Nephron progenitor cell (in vitro differentiated cells): ENCODE results near the gene ERCC2.

ENCODE experiments used
- DNase-seq: peaks from one replicate; pipeline ENCODE4 v3.0.0; 2021
- H3K27ac Mint-ChIP-seq: 2 replicates; pipeline ENCODE4 v1.8.0; 2021; ENCODE audit warnings: mild to moderate bottlenecking, moderate library complexity, mixed read lengths
- H3K27me3 Mint-ChIP-seq: 2 replicates; pipeline ENCODE4 v1.8.0; 2021; ENCODE audit warnings: mild to moderate bottlenecking, low read depth, mixed read lengths; ENCODE audit not compliant: poor library complexity
- H3K36me3 Mint-ChIP-seq: 2 replicates; pipeline ENCODE4 v1.8.0; 2021; ENCODE audit warnings: low read depth, mixed read lengths
- H3K4me1 Mint-ChIP-seq: 2 replicates; pipeline ENCODE4 v1.8.0; 2021; ENCODE audit warnings: mixed read lengths
- H3K4me3 Mint-ChIP-seq: 2 replicates; pipeline ENCODE4 v1.8.0; 2021; ENCODE audit warnings: mild to moderate bottlenecking, moderate library complexity, mixed read lengths
- H3K9me3 Mint-ChIP-seq: 2 replicates; pipeline ENCODE4 v1.8.0; 2021; ENCODE audit warnings: mild to moderate bottlenecking, moderate library complexity, mixed read lengths
- TF ChIP-seq, protein P1 (sequence below): fragments of 200-600 bp; sonication (generic); IDR thresholded peaks from 2 replicates; pipeline ENCODE4 v1.5.0; 2021; ENCODE audit warnings: antibody characterized with exemption

ERCC2 gene

GRCh38 chr19:45306518-45307027 lies 63.8 kb downstream of the ERCC2 start:
- peaks cover 9% of the 10 kb centered on the region for H3K4me1 Mint-ChIP-seq
- TF ChIP-seq, protein P1, sequence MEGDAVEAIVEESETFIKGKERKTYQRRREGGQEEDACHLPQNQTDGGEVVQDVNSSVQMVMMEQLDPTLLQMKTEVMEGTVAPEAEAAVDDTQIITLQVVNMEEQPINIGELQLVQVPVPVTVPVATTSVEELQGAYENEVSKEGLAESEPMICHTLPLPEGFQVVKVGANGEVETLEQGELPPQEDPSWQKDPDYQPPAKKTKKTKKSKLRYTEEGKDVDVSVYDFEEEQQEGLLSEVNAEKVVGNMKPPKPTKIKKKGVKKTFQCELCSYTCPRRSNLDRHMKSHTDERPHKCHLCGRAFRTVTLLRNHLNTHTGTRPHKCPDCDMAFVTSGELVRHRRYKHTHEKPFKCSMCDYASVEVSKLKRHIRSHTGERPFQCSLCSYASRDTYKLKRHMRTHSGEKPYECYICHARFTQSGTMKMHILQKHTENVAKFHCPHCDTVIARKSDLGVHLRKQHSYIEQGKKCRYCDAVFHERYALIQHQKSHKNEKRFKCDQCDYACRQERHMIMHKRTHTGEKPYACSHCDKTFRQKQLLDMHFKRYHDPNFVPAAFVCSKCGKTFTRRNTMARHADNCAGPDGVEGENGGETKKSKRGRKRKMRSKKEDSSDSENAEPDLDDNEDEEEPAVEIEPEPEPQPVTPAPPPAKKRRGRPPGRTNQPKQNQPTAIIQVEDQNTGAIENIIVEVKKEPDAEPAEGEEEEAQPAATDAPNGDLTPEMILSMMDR, result no peak
- peaks cover 12% of the 10 kb centered on the region for H3K36me3 Mint-ChIP-seq
- no peak overlapping the region for H3K4me3 Mint-ChIP-seq
- DNase-seq, result no peak
- H3K9me3 Mint-ChIP-seq, result no peaks in the 10 kb centered on the region
- no peak overlapping the region for H3K27ac Mint-ChIP-seq
- H3K27me3 Mint-ChIP-seq, result peaks cover 10% of the 10 kb centered on the region

DNA sequence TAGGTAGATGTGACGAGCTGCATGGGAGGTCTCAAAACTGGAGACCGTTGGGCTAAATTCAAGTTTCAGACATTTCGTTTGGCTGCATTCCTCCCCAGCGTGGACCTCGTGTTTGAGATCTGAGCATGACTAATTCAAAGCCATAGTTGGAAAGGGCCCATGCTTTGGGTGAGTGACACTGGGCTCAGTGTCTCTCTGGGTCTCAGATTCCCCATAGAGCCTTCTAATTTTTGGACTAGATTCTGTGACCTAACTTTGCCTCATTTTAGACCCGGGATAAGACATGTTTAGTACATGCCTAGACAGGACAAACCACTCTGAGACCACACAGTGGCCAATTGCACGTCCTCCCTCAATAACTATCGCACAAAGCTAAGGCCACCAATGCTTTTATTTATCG lies 64.3 kb downstream of the ERCC2 start:
- no peak overlapping the region for H3K27ac Mint-ChIP-seq
- TF ChIP-seq, protein P1, result no peak

DNA sequence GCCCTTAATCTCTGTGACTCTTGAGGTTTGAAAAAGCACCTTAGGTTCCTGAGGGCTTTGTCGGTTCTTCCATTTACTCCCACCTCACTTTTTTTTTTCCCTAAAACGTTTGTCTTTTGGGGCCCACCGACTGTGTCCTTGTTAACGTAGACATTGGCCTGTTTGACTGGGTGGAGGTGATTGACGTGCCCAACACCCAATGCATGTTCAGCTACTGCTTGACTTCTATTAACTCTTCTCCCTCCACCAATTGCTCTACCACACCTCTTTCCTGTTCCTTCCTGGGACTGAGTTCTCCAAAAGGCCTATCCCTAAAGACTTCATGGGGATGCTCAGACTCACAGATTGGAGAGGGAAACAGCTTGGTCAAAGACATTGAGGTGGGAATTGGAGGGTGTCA lies 65.0 kb downstream of the ERCC2 start:
- Mint-ChIP-seq H3K27ac (no peak overlapping the region), H3K27me3 (peaks cover 10% of the 10 kb centered on the region), H3K4me1 (peaks cover 9% of the 10 kb centered on the region), H3K9me3 (no peaks in the 10 kb centered on the region), H3K4me3 (no peak overlapping the region), H3K36me3 (peaks cover 19% of the 10 kb centered on the region)
- TF ChIP-seq, protein P1, result no peak
- no peak for DNase-seq

More for the DNA sequence above, 64.3 kb downstream of the ERCC2 start:
- H3K36me3 Mint-ChIP-seq, result peaks cover 13% of the 10 kb centered on the region
- peaks cover 10% of the 10 kb centered on the region for H3K27me3 Mint-ChIP-seq
- DNase-seq, result no peak
- H3K4me3 Mint-ChIP-seq, result no peak overlapping the region
- H3K9me3 Mint-ChIP-seq, result no peaks in the 10 kb centered on the region
- peaks cover 9% of the 10 kb centered on the region for H3K4me1 Mint-ChIP-seq

DNA sequence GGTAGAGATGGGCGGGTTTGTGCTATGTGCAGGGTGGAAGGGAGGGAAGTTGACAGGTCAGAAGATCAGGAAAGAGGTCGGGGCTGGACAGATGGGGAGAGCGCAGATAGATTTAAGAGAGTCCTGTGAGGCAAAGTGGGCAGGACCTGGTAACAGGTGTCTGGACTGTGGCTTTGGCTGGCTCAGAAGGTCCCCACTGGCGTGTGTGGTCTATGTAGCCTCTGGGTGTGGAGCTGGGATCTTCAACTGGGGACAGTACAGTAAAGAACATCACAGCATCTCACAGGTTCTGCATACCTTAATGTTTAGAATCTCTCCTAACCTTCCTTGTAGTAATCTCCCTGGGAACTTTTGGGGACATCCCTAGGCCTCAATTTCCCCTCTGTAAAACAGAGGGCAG lies 65.4 kb downstream of the ERCC2 start:
- H3K4me1 Mint-ChIP-seq, result peaks cover 9% of the 10 kb centered on the region
- H3K9me3 Mint-ChIP-seq, result no peaks in the 10 kb centered on the region
- no peak for DNase-seq
- H3K4me3 Mint-ChIP-seq, result no peak overlapping the region
- H3K27ac Mint-ChIP-seq, result no peak overlapping the region
- TF ChIP-seq, protein P1, result no peak
- peaks cover 24% of the 10 kb centered on the region for H3K36me3 Mint-ChIP-seq
- peaks cover 10% of the 10 kb centered on the region for H3K27me3 Mint-ChIP-seq

DNA sequence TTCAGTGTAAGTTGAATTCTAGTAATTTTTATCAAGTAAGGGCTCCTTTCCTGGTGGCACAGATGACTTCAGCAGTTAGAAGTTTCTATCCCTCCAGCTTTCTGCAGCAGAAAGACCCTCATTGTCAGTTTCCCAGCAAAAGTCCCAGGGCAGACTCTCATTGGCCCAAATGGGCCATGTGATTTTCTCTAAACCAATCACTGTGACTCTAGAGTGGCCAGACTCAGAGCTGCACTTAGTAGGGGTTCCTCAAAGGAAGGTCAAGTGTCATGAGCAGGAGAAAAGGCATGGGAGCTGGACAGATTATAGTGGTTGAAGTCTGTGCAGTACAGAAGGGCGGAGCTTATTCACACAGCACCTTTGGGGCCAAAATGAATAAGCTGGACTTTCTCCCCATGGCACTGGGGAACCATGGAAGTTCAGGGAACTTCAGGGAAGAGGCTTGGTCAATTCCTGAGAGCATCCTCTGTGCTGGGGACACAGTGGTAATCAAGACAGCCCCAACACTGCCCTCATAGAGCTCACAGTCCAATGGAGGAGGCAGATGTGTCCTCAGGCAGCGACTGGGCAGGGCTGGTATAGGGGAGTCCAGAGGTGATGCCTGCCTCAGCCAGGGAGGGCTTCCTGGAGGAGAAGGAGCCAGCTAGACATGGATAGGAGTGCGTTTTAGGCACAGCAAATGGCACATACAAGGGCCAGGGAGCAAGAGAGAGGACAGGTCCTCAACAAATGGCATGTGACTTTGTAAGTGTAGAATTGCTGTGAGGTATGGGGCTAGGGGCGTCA lies 66.0 kb downstream of the ERCC2 start:
- Mint-ChIP-seq H3K4me3 (no peak overlapping the region), H3K9me3 (no peaks in the 10 kb centered on the region), H3K36me3 (peaks cover 30% of the 10 kb centered on the region), H3K4me1 (peaks cover 9% of the 10 kb centered on the region), H3K27ac (no peak overlapping the region), H3K27me3 (peaks cover 10% of the 10 kb centered on the region)
- TF ChIP-seq, protein P1, result no peak
- no peak for DNase-seq
